ENCODE results near the gene PYCARD. TPM values are rescaled to one million over a fixed set of nuclear protein-coding genes. Genes with fewer than 3 reads are reported as not detected.

The PYCARD gene
- total and polyA plus RNA-seq, 9 of the 15 experiments (the other 6 are each of a cell fraction or from before 2014, with no cell fraction given), result 1.3 to 28.4 (median 6.0) TPM

Small RNAs within 50 kb of the gene (small RNA-seq; reads per million reads assigned to genes)
- gene AC009088.4 (not detected), gene NDUFA3P6 (not detected)

Other genes starting within 250 kb of the PYCARD start
Only the 7 nearest of the 20 such genes appear.
- gene KAT8, start 85.1 kb downstream of the PYCARD start, total RNA-seq (2014; rRNA removed), result 76.4 and 79.5 TPM in 2 replicates
- 55.2 and 58.0 TPM in 2 replicates for gene KAT8, start 85.1 kb downstream of the PYCARD start, total RNA-seq (2014; rRNA removed; fragmentation: Illumina TruSeq; extraction: Trizol)
- gene KAT8, start 85.1 kb downstream of the PYCARD start, total RNA-seq (2015; rRNA removed; fragmentation: Illumina TruSeq; extraction: Trizol), result 64.7 and 70.0 TPM in 2 replicates
- gene KAT8, start 85.1 kb downstream of the PYCARD start, total RNA-seq (2021), result 78.8 and 85.4 TPM in 2 replicates
- gene KAT8, start 85.1 kb downstream of the PYCARD start, polyA plus RNA-seq (2011; rRNA removed), result 97.8 and 98.5 TPM in 2 replicates
- gene KAT8, start 85.1 kb downstream of the PYCARD start, polyA plus RNA-seq (2014; fragmentation: Illumina TruSeq; extraction: Trizol), result 77.7 and 80.0 TPM in 2 replicates
- gene KAT8, start 85.1 kb downstream of the PYCARD start, polyA plus RNA-seq (2014; fragmentation: Nextera tagmentation; extraction: Ambion mirVana), result 10 to 100 TPM; 10.0 to 12.3 TPM
- 85.8 and 92.9 TPM in 2 replicates for gene KAT8, start 85.1 kb downstream of the PYCARD start, polyA plus RNA-seq (2014; rRNA removed)
- 1.7 and 2.4 TPM in 2 replicates for gene PRSS8, start 67.0 kb downstream of the PYCARD start, total RNA-seq (2014; rRNA removed)
- gene PRSS8, start 67.0 kb downstream of the PYCARD start, total RNA-seq (2014; rRNA removed; fragmentation: Illumina TruSeq; extraction: Trizol), result 0.32 and 0.69 TPM in 2 replicates
- gene PRSS8, start 67.0 kb downstream of the PYCARD start, total RNA-seq (2015; rRNA removed; fragmentation: Illumina TruSeq; extraction: Trizol), result 0.72 and 0.83 TPM in 2 replicates
- gene PRSS8, start 67.0 kb downstream of the PYCARD start, total RNA-seq (2021), result 3.0 and 3.9 TPM in 2 replicates
- gene PRSS8, start 67.0 kb downstream of the PYCARD start, polyA plus RNA-seq (2011; rRNA removed), result 0.77 and 7.6 TPM in 2 replicates
- 2.7 and 4.5 TPM in 2 replicates for gene PRSS8, start 67.0 kb downstream of the PYCARD start, polyA plus RNA-seq (2014; fragmentation: Illumina TruSeq; extraction: Trizol)
- under 1 TPM in 1 of 2 experiments, not detected in 1; 0.25 TPM for gene PRSS8, start 67.0 kb downstream of the PYCARD start, polyA plus RNA-seq (2014; fragmentation: Nextera tagmentation; extraction: Ambion mirVana)
- gene PRSS8, start 67.0 kb downstream of the PYCARD start, polyA plus RNA-seq (2014; rRNA removed), result 3.1 and 6.3 TPM in 2 replicates
- 0.82 and 1.2 TPM in 2 replicates for gene PRSS36, start 52.7 kb downstream of the PYCARD start, total RNA-seq (2014; rRNA removed)
- 0.38 TPM in 1 of 2 replicates, not detected in the other for gene PRSS36, start 52.7 kb downstream of the PYCARD start, total RNA-seq (2014; rRNA removed; fragmentation: Illumina TruSeq; extraction: Trizol)
- gene PRSS36, start 52.7 kb downstream of the PYCARD start, total RNA-seq (2015; rRNA removed; fragmentation: Illumina TruSeq; extraction: Trizol), result 0.36 and 0.68 TPM in 2 replicates
- gene PRSS36, start 52.7 kb downstream of the PYCARD start, total RNA-seq (2021), result 0.56 and 1.1 TPM in 2 replicates
- gene PRSS36, start 52.7 kb downstream of the PYCARD start, polyA plus RNA-seq (2011; rRNA removed), result 0.54 and 0.85 TPM in 2 replicates
- gene PRSS36, start 52.7 kb downstream of the PYCARD start, polyA plus RNA-seq (2014; fragmentation: Illumina TruSeq; extraction: Trizol), result 0.57 and 0.68 TPM in 2 replicates
- gene PRSS36, start 52.7 kb downstream of the PYCARD start, polyA plus RNA-seq (2014; fragmentation: Nextera tagmentation; extraction: Ambion mirVana), result under 1 TPM in 1 of 2 experiments, not detected in 1; 0.22 TPM
- 0.09 and 0.45 TPM in 2 replicates for gene PRSS36, start 52.7 kb downstream of the PYCARD start, polyA plus RNA-seq (2014; rRNA removed)
- gene FUS, start 22.6 kb downstream of the PYCARD start, total RNA-seq (2014; rRNA removed), result 64.1 and 78.7 TPM in 2 replicates
- 74.7 and 94.2 TPM in 2 replicates for gene FUS, start 22.6 kb downstream of the PYCARD start, total RNA-seq (2014; rRNA removed; fragmentation: Illumina TruSeq; extraction: Trizol)
- gene FUS, start 22.6 kb downstream of the PYCARD start, total RNA-seq (2015; rRNA removed; fragmentation: Illumina TruSeq; extraction: Trizol), result 87.2 and 107 TPM in 2 replicates
- 492 and 570 TPM in 2 replicates for gene FUS, start 22.6 kb downstream of the PYCARD start, total RNA-seq (2021)
- gene FUS, start 22.6 kb downstream of the PYCARD start, polyA plus RNA-seq (2011; rRNA removed), result 205 and 240 TPM in 2 replicates
- gene FUS, start 22.6 kb downstream of the PYCARD start, polyA plus RNA-seq (2014; fragmentation: Illumina TruSeq; extraction: Trizol), result 370 and 458 TPM in 2 replicates
- gene FUS, start 22.6 kb downstream of the PYCARD start, polyA plus RNA-seq (2014; fragmentation: Nextera tagmentation; extraction: Ambion mirVana), result 10 to 100 TPM; 43.9 to 59.5 TPM
- 501 and 575 TPM in 2 replicates for gene FUS, start 22.6 kb downstream of the PYCARD start, polyA plus RNA-seq (2014; rRNA removed)
- gene TRIM72, start 11.4 kb upstream of the PYCARD start, total RNA-seq (2014; rRNA removed), result not detected in 2 replicates
- under 0.01 and 0.03 TPM in 2 replicates for gene TRIM72, start 11.4 kb upstream of the PYCARD start, total RNA-seq (2014; rRNA removed; fragmentation: Illumina TruSeq; extraction: Trizol)
- gene TRIM72, start 11.4 kb upstream of the PYCARD start, total RNA-seq (2015; rRNA removed; fragmentation: Illumina TruSeq; extraction: Trizol), result not detected in 2 replicates
- gene TRIM72, start 11.4 kb upstream of the PYCARD start, total RNA-seq (2021), result not detected in 2 replicates
- 0.01 TPM in 1 of 2 replicates, not detected in the other for gene TRIM72, start 11.4 kb upstream of the PYCARD start, polyA plus RNA-seq (2011; rRNA removed)
- gene TRIM72, start 11.4 kb upstream of the PYCARD start, polyA plus RNA-seq (2014; fragmentation: Illumina TruSeq; extraction: Trizol), result not detected in 2 replicates
- gene TRIM72, start 11.4 kb upstream of the PYCARD start, polyA plus RNA-seq (2014; fragmentation: Nextera tagmentation; extraction: Ambion mirVana), result not detected
- not detected in 2 replicates for gene TRIM72, start 11.4 kb upstream of the PYCARD start, polyA plus RNA-seq (2014; rRNA removed)
- not detected in 2 replicates for gene PYDC1, start 14.4 kb upstream of the PYCARD start, total RNA-seq (2014; rRNA removed)
- not detected in 2 replicates for gene PYDC1, start 14.4 kb upstream of the PYCARD start, total RNA-seq (2014; rRNA removed; fragmentation: Illumina TruSeq; extraction: Trizol)
- not detected in 2 replicates for gene PYDC1, start 14.4 kb upstream of the PYCARD start, total RNA-seq (2015; rRNA removed; fragmentation: Illumina TruSeq; extraction: Trizol)
- gene PYDC1, start 14.4 kb upstream of the PYCARD start, total RNA-seq (2021), result not detected in 2 replicates
- gene PYDC1, start 14.4 kb upstream of the PYCARD start, polyA plus RNA-seq (2011; rRNA removed), result not detected in 2 replicates
- gene PYDC1, start 14.4 kb upstream of the PYCARD start, polyA plus RNA-seq (2014; fragmentation: Illumina TruSeq; extraction: Trizol), result not detected in 2 replicates
- gene PYDC1, start 14.4 kb upstream of the PYCARD start, polyA plus RNA-seq (2014; fragmentation: Nextera tagmentation; extraction: Ambion mirVana), result not detected
- not detected in 2 replicates for gene PYDC1, start 14.4 kb upstream of the PYCARD start, polyA plus RNA-seq (2014; rRNA removed)
- gene ITGAM, start 57.2 kb upstream of the PYCARD start, total RNA-seq (2014; rRNA removed), result 0.29 and 0.50 TPM in 2 replicates
- gene ITGAM, start 57.2 kb upstream of the PYCARD start, total RNA-seq (2014; rRNA removed; fragmentation: Illumina TruSeq; extraction: Trizol), result 0.25 and 0.35 TPM in 2 replicates
- gene ITGAM, start 57.2 kb upstream of the PYCARD start, total RNA-seq (2015; rRNA removed; fragmentation: Illumina TruSeq; extraction: Trizol), result 1.6 TPM in 2 replicates
- gene ITGAM, start 57.2 kb upstream of the PYCARD start, total RNA-seq (2021), result 0.98 and 1.3 TPM in 2 replicates
- gene ITGAM, start 57.2 kb upstream of the PYCARD start, polyA plus RNA-seq (2011; rRNA removed), result 0.32 and 0.99 TPM in 2 replicates
- 0.27 and 0.53 TPM in 2 replicates for gene ITGAM, start 57.2 kb upstream of the PYCARD start, polyA plus RNA-seq (2014; fragmentation: Illumina TruSeq; extraction: Trizol)
- gene ITGAM, start 57.2 kb upstream of the PYCARD start, polyA plus RNA-seq (2014; fragmentation: Nextera tagmentation; extraction: Ambion mirVana), result under 1 TPM; 0.01 to 0.03 TPM
- 0.66 and 1.2 TPM in 2 replicates for gene ITGAM, start 57.2 kb upstream of the PYCARD start, polyA plus RNA-seq (2014; rRNA removed)

Measured in K562 (cell line).